Stimulated activated CD4-positive, alpha-beta T cell treated with anti-CD3 and anti-CD28 coated beads, Interleukin-4, amount 100 ng/mL, for 1 hour (primary cell): ENCODE data around the gene AFDN.
"Not testable (repeated sequence)": the region's sequence is repeated elsewhere in the genome, so short reads cannot be mapped to it uniquely, and the experiment has no call there.

ENCODE experiments used
- DNase-seq: peaks from one replicate; pipeline ENCODE4 v3.0.0-alpha.2; 2020

Gene AFDN

GRCh38 chr6:167985911-167986595 is 159.3 kb downstream of the AFDN start:
- DNase-seq = no peak

GRCh38 chr6:167987396-167988153 is 160.9 kb downstream of the AFDN start:
- DNase-seq = no peak

GRCh38 chr6:167988154-167988495 is 161.4 kb downstream of the AFDN start:
- no peak for DNase-seq

- DNase-seq = no peak
These were observed 162.5 kb downstream of the AFDN start for GRCh38 chr6:167988945-167989841.

GRCh38 chr6:167990016-167990945 is 163.6 kb downstream of the AFDN start:
- no peak for DNase-seq

- DNase-seq = no peak
These were observed 166.5 kb downstream of the AFDN start for GRCh38 chr6:167993169-167993568.

GRCh38 chr6:167993831-167994230 is 167.1 kb downstream of the AFDN start:
- DNase-seq = no peak

- DNase-seq = no peak
These were observed 168.6 kb downstream of the AFDN start for GRCh38 chr6:167995302-167995701.

- no peak for DNase-seq
These were observed 169.0 kb downstream of the AFDN start for GRCh38 chr6:167995731-167996151.

GRCh38 chr6:167996424-167997199 is 169.9 kb downstream of the AFDN start:
- no peak for DNase-seq

GRCh38 chr6:167997642-167998041 is 170.9 kb downstream of the AFDN start, which contains the start of gene KIF25:
Gene KIF25, plus strand, starts transcription at chr6:167997671. Its CDS starts 31,915 bp downstream, at chr6:168029586.
- DNase-seq = no peak

- no peak for DNase-seq
These were observed 171.5 kb downstream of the AFDN start for GRCh38 chr6:167998215-167998614.

GRCh38 chr6:168000198-168001028 is 173.7 kb downstream of the AFDN start:
- no peak for DNase-seq

GRCh38 chr6:168001029-168001332 is 174.3 kb downstream of the AFDN start:
- no peak for DNase-seq

- DNase-seq = not testable (repeated sequence)
These were observed 174.8 kb downstream of the AFDN start for GRCh38 chr6:168001514-168001913.

- DNase-seq = no peak
These were observed 176.1 kb downstream of the AFDN start for GRCh38 chr6:168002804-168003203.

GRCh38 chr6:168004023-168004422 is 177.3 kb downstream of the AFDN start:
- no peak for DNase-seq

- no peak for DNase-seq
These were observed 178.2 kb downstream of the AFDN start for GRCh38 chr6:168004945-168005344.

- no peak for DNase-seq
These were observed 179.1 kb downstream of the AFDN start for GRCh38 chr6:168005796-168006195.

- DNase-seq = no peak
These were observed 181.1 kb downstream of the AFDN start for GRCh38 chr6:168007592-168008338.
